ENCODE results near the gene RFPL2. TPM values are rescaled to one million over a fixed set of nuclear protein-coding genes. Genes with fewer than 3 reads are reported as not detected.
"Not testable (repeated sequence)": the region's sequence is repeated elsewhere in the genome, so short reads cannot be mapped to it uniquely, and the experiment has no call there.

Gene RFPL2

DNA sequence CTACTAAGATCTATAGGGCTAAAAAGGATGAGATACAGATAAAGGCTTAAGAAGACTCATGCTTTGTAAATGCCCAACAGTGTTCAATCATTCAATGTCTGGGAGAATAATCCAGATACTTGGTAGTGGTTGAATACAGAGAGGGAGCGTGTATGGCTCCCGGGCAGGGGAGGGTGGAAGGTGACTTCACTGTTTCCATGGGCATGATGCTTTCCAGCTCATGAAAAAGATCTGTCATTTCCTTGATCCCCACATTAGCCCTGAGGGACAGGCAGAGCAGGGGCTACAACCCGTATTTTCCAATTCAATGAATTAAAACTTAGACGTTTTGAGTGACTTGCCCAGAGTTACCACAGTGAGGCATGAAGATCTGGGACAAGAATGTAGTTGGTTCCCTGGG, 50.1 kb downstream of the RFPL2 start:
- not testable (repeated sequence) for H3K27me3 ChIP-seq (ENCODE audit: control insufficient read depth, insufficient read depth, low read length); H3K4me2 ChIP-seq (ENCODE audit: low read length); H3K36me3 ChIP-seq (ENCODE audit: insufficient read depth, low read length)

DNA sequence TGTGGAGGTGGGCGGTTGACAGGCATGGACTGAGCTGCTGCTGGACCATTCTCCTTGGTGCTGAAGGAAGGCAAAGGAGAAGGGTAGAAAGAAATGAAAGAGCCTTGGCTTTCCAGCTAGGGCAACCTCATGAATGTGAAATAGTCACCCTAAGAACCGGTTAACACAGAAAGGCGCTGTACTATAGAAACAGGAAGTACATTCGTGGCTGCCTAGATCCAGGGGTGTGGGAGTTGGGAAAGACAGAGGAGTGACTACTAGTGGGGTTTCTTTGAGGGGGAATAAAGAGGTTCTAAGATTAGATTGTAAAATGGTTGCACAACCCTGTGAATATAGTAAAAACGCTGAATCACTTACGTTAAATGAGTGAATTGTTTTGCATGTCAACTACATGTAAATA, 53.2 kb downstream of the RFPL2 start:
- H3K4me1 ChIP-seq (ENCODE audit: control insufficient read depth, insufficient read depth, low read length); H3K4me3 ChIP-seq (ENCODE audit: low read length); H3K9me3 ChIP-seq (replicated peaks; ENCODE audit: low read length); H3K4me2 ChIP-seq (ENCODE audit: low read length); H3K27me3 ChIP-seq (ENCODE audit: control insufficient read depth, insufficient read depth, low read length); H3K36me3 ChIP-seq (ENCODE audit: insufficient read depth, low read length); H3K9ac ChIP-seq (ENCODE audit: low read depth, low read length): not testable (repeated sequence)

More for the DNA sequence above, 50.1 kb downstream of the RFPL2 start:
- H3K4me3 ChIP-seq (ENCODE audit: low read length); H3K4me1 ChIP-seq (ENCODE audit: control insufficient read depth, insufficient read depth, low read length); H3K9ac ChIP-seq (ENCODE audit: low read depth, low read length); H3K9me3 ChIP-seq (replicated peaks; ENCODE audit: low read length): not testable (repeated sequence)

DNA sequence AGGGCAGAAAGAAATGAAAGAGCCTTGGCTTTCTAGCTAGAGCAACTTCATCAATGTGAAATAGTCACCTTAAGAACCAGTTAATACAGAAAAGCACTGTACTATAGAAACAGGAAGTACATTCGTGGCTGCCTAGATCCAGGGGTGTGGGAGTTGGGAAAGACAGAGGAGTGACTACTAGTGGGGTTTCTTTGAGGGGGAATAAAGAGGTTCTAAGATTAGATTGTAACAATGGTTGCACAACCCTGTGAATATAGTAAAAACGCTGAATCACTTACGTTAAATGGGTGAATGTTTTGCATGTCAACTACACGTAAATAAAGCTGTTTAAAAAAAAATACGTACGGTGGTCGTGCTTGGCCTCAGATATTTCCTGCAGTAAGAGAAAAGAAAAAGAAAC, 54.2 kb downstream of the RFPL2 start:
- H3K36me3 ChIP-seq (ENCODE audit: insufficient read depth, low read length); H3K9me3 ChIP-seq (replicated peaks; ENCODE audit: low read length); H3K9ac ChIP-seq (ENCODE audit: low read depth, low read length); H3K4me3 ChIP-seq (ENCODE audit: low read length); H3K4me2 ChIP-seq (ENCODE audit: low read length); H3K27me3 ChIP-seq (ENCODE audit: control insufficient read depth, insufficient read depth, low read length); H3K4me1 ChIP-seq (ENCODE audit: control insufficient read depth, insufficient read depth, low read length): not testable (repeated sequence)

DNA sequence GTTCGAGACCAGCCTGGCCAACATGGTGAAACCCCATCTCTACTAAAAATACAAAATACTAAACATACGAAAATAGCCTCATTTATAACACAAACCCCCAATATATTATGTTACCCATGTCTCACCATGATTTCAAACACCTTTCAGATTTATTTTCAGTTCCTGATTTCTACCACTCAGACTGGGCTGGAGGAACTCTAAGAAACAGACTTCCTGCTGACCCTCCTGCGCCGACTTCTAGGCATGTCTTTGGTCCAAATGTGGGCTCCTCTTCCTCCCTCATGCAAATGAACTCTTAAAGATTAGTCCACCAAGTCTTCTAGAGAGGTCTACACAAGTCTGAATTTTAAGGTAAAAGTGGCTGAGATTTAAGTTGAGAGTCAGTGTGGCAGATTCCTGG, 56.5 kb downstream of the RFPL2 start:
- not testable (repeated sequence) for H3K9ac ChIP-seq (ENCODE audit: low read depth, low read length); H3K4me3 ChIP-seq (ENCODE audit: low read length); H3K4me1 ChIP-seq (ENCODE audit: control insufficient read depth, insufficient read depth, low read length); H3K36me3 ChIP-seq (ENCODE audit: insufficient read depth, low read length); H3K27me3 ChIP-seq (ENCODE audit: control insufficient read depth, insufficient read depth, low read length); H3K4me2 ChIP-seq (ENCODE audit: low read length); H3K9me3 ChIP-seq (replicated peaks; ENCODE audit: low read length)

DNA sequence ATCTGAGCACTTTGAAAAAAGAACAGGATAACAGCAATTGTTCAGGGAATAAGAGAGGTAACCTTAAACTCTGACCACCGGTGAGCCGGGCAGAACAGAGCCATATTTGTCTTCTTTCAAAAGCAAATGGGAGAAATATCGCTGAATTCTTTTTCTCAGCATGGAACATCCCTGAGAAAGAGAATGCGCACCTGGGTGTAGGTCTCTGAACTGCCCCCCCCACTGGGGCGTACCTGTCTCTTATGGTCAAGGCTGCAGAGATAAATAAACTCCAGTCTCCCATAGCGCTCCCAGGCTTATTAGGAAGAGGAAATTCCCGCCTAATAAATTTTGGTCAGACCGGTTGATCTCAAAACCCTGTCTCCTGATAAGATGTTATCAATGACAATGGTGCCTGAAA, 57.7 kb downstream of the RFPL2 start:
- peaks cover 17% of the 10 kb centered on the region for H3K27me3 ChIP-seq (ENCODE audit: control insufficient read depth, insufficient read depth, low read length)
- H3K36me3 ChIP-seq (ENCODE audit: insufficient read depth, low read length); H3K4me2 ChIP-seq (ENCODE audit: low read length); H3K4me3 ChIP-seq (ENCODE audit: low read length); H3K9me3 ChIP-seq (replicated peaks; ENCODE audit: low read length); H3K9ac ChIP-seq (ENCODE audit: low read depth, low read length); H3K4me1 ChIP-seq (ENCODE audit: control insufficient read depth, insufficient read depth, low read length): not testable (repeated sequence)

DNA sequence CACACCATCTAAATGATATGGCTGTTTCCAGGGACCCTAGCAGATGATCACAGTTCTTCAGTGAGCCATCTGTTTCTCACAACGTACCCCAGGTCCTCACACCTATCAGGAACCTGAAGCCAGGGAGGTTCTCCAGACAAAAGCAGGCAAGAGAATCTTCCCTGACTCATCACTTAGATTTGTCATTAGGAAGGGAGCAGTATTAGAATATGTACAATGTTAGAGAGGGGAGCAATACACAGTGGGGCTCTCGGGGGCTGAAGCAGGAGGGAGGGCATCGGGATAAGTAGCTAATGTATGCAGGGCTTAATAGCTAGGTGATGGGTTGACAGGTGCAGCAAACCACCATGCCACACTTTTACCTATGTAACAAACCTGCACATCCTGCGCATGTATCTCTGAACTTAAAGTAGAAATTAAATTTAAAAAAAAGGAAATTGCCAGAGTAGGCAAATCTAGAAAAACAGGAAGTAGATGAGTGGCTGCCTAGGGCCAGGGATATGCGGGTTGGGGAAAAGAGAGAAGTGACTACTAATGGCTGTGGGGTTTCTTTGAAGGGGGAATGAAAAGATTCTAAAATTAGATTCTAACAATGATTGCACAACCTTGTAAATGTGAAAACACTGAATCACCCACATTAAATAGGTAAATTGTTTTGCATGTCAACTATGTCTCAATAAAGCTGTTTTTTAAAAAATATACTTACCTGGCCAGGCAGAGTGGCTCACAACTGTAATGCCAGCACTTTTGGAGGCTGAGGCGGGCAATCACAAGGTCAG, 60.2 kb downstream of the RFPL2 start:
- no peak overlapping the region for H3K4me2 ChIP-seq (ENCODE audit: low read length)
- no peak overlapping the region for H3K9ac ChIP-seq (ENCODE audit: low read depth, low read length)
- no peaks in the 10 kb centered on the region for H3K36me3 ChIP-seq (ENCODE audit: insufficient read depth, low read length)
- no peak overlapping the region for H3K4me3 ChIP-seq (ENCODE audit: low read length)
- no peaks in the 10 kb centered on the region for H3K4me1 ChIP-seq (ENCODE audit: control insufficient read depth, insufficient read depth, low read length)
- no peaks in the 10 kb centered on the region for H3K9me3 ChIP-seq (replicated peaks; ENCODE audit: low read length)
- H3K27me3 ChIP-seq (ENCODE audit: control insufficient read depth, insufficient read depth, low read length), result peaks cover 18% of the 10 kb centered on the region

DNA sequence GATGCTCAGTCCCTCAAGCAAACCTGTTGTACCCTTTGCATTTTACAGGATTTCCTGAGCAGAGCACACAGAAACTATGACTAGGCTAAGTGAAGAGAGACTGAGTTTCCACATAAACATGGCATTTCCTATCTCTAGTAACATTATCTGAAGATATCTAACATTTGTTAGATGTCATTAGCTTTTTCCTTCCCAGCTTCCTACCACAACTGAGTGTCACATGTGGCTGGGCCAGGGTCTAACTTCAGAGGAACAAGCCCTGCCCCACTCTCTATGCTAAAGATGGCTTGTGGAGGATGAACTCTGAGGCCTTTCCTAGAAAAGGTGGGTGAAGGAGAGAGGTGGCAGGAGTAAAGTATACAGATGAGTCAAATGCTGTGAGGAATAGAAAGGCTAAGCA, 62.3 kb downstream of the RFPL2 start:
- H3K9ac ChIP-seq (ENCODE audit: low read depth, low read length), result no peak overlapping the region
- no peak overlapping the region for H3K4me3 ChIP-seq (ENCODE audit: low read length)
- peaks cover 18% of the 10 kb centered on the region for H3K27me3 ChIP-seq (ENCODE audit: control insufficient read depth, insufficient read depth, low read length)
- no peaks in the 10 kb centered on the region for H3K4me1 ChIP-seq (ENCODE audit: control insufficient read depth, insufficient read depth, low read length)
- H3K9me3 ChIP-seq (replicated peaks; ENCODE audit: low read length), result no peaks in the 10 kb centered on the region
- no peak overlapping the region for H3K4me2 ChIP-seq (ENCODE audit: low read length)
- no peaks in the 10 kb centered on the region for H3K36me3 ChIP-seq (ENCODE audit: insufficient read depth, low read length)

DNA sequence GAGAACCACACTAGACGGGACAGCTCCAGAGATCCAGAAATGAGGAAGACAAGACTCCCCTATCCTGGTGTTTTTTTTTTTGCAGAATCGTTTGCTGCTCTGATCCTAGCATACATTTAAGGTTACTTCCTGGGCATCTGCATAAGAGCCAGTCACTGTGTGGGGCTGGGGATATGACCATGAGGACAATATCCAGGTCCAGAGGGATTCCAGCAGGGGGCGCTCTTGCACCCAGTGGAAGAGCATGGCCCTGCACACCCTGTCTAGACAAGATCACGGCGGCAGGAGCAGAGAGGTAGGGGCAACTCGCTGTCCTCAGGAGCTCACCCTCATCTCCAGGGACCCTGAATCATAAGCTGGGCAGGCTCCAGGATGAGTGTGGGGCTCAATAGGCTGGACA, 64.2 kb downstream of the RFPL2 start:
- not testable (repeated sequence) for H3K4me3 ChIP-seq (ENCODE audit: low read length); H3K4me2 ChIP-seq (ENCODE audit: low read length); H3K36me3 ChIP-seq (ENCODE audit: insufficient read depth, low read length); H3K9me3 ChIP-seq (replicated peaks; ENCODE audit: low read length); H3K4me1 ChIP-seq (ENCODE audit: control insufficient read depth, insufficient read depth, low read length); H3K9ac ChIP-seq (ENCODE audit: low read depth, low read length)
- H3K27me3 ChIP-seq (ENCODE audit: control insufficient read depth, insufficient read depth, low read length), result peaks cover 18% of the 10 kb centered on the region

Small RNAs within 50 kb of the gene (small RNA-seq; reads per million reads assigned to genes)
- not detected for gene RF02171

Data from skeletal muscle satellite cell (primary cell).